HepG2 (cell line): ENCODE data around the gene ASIC3. TPM values are rescaled to one million over a fixed set of nuclear protein-coding genes. Genes with fewer than 3 reads are reported as not detected.

Experiments
- CENPT ChIP-seq: sonication (generic); formaldehyde crosslinking; IDR thresholded peaks from 2 replicates; pipeline ENCODE4 v1.8.0; 2022; ENCODE audit warnings: low read depth, mild to moderate bottlenecking, moderate library complexity, missing genetic modification reagents
- CENPX ChIP-seq: sonication (generic); formaldehyde crosslinking; IDR thresholded peaks from 2 replicates; pipeline ENCODE4 v1.9.0; 2021; ENCODE audit warnings: mild to moderate bottlenecking, missing genetic modification reagents, moderate library complexity
- HIVEP1 ChIP-seq: sonication (generic); formaldehyde crosslinking; IDR thresholded peaks from 2 replicates; pipeline ENCODE4 v1.4.0; 2020; ENCODE audit warnings: mild to moderate bottlenecking, missing genetic modification reagents
- JARID2 ChIP-seq: sonication (generic); formaldehyde crosslinking; IDR thresholded peaks from 2 replicates; pipeline ENCODE4 v1.8.1; 2023; ENCODE audit warnings: missing genetic modification reagents, inconsistent platforms; ENCODE audit not compliant: insufficient replicate concordance
- KDM2A ChIP-seq: sonication (generic); formaldehyde crosslinking; IDR thresholded peaks from 2 replicates; pipeline ENCODE4 v1.4.0; 2020; ENCODE audit warnings: low read depth, missing genetic modification reagents, borderline replicate concordance
- KDM5A ChIP-seq: fragments of 200-600 bp; sonication (generic); IDR thresholded peaks from 2 replicates; pipeline ENCODE4 v1.7.0; 2018; ENCODE audit warnings: antibody characterized with exemption, mild to moderate bottlenecking, low read length, borderline replicate concordance
- KLF15 ChIP-seq: sonication (generic); formaldehyde crosslinking; IDR thresholded peaks from 2 replicates; pipeline ENCODE4 v1.8.1; 2023; ENCODE audit warnings: borderline replicate concordance, mild to moderate bottlenecking, inconsistent platforms, missing genetic modification reagents, mixed read lengths
- MAX ChIP-seq: IDR thresholded peaks from 2 replicates; pipeline ENCODE4 v1.6.1; 2012; ENCODE audit warnings: inconsistent platforms
- MTA3 ChIP-seq: sonication (generic); formaldehyde crosslinking; IDR thresholded peaks from 2 replicates; pipeline ENCODE4 v1.4.0; 2020; ENCODE audit warnings: missing genetic modification reagents
- NFAT5 ChIP-seq: sonication (generic); formaldehyde crosslinking; IDR thresholded peaks from 2 replicates; pipeline ENCODE4 v1.4.0; 2020; ENCODE audit warnings: missing genetic modification reagents
- POGK ChIP-seq: sonication (generic); formaldehyde crosslinking; conservative IDR thresholded peaks from 2 replicates; pipeline ENCODE4 v1.8.0; 2022; ENCODE audit warnings: mild to moderate bottlenecking, moderate library complexity, missing genetic modification reagents
- SMARCE1 ChIP-seq: fragments of 450-650 bp; IDR thresholded peaks from 2 replicates; pipeline ENCODE4 v1.6.1; 2017; ENCODE audit warnings: borderline replicate concordance
- ZBTB42 ChIP-seq: sonication (generic); formaldehyde crosslinking; IDR thresholded peaks from 2 replicates; pipeline ENCODE4 v1.5.0; 2020; ENCODE audit warnings: mild to moderate bottlenecking, missing genetic modification reagents
- ZC3H4 ChIP-seq: sonication (generic); formaldehyde crosslinking; IDR thresholded peaks from 2 replicates; pipeline ENCODE4 v1.4.0; 2020; ENCODE audit warnings: missing genetic modification reagents, borderline replicate concordance
- ZNF460 ChIP-seq: sonication (generic); formaldehyde crosslinking; IDR thresholded peaks from 2 replicates; pipeline ENCODE4 v1.5.1; 2020; ENCODE audit warnings: missing genetic modification reagents, mild to moderate bottlenecking, borderline replicate concordance
- ZNF703 ChIP-seq: sonication (generic); formaldehyde crosslinking; IDR thresholded peaks from 2 replicates; pipeline ENCODE4 v1.5.1; 2020; ENCODE audit warnings: missing genetic modification reagents, mild to moderate bottlenecking, moderate library complexity, borderline replicate concordance
- ZNF737 ChIP-seq: sonication (generic); formaldehyde crosslinking; IDR thresholded peaks from 2 replicates; pipeline ENCODE4 v1.5.0; 2020; ENCODE audit warnings: missing genetic modification reagents, mild to moderate bottlenecking, borderline replicate concordance
- ZSCAN21 ChIP-seq: sonication (generic); formaldehyde crosslinking; IDR thresholded peaks from 2 replicates; pipeline ENCODE4 v1.8.0; 2022; ENCODE audit warnings: mild to moderate bottlenecking, missing genetic modification reagents, moderate library complexity, borderline replicate concordance
- ZSCAN9 ChIP-seq: IDR thresholded peaks from 2 replicates; pipeline ENCODE4 v1.6.1; 2016; ENCODE audit warnings: borderline replicate concordance
- polyA plus RNA-seq, 8 experiments: library from polyadenylated mRNA; depleted of rRNA in 3 of 8; stranded (reverse) in 7 of 8; unstranded in 1 of 8; fragments of >200 nt; fragmentation: Illumina TruSeq in 4 of 8; extraction: Trizol in 4 of 8; gene quantifications; 2 replicates each; pipeline versions ENCODE4 v1.2.1 to v1.2.3, GENCODE V29; 2011 to 2016; ENCODE audit warnings: low read depth in 4 of 8, missing spikeins in 1 of 8, mixed read lengths in 1 of 8; ENCODE audit not compliant: insufficient read depth in 1 of 8
- total RNA-seq, 5 experiments: library from RNA; depleted of rRNA; stranded (reverse); fragments of >200 nt; fragmentation: Illumina TruSeq; extraction: Trizol; gene quantifications; 2 replicates each; pipeline ENCODE4 v1.2.3, GENCODE V29; 2016; ENCODE audit warnings: low read depth in 1 of 5

The ASIC3 gene
- total and polyA plus RNA-seq, 2 of the 13 experiments (the other 11 are each of a cell fraction or from before 2014, with no cell fraction given): 0.51 TPM; not detected in 1

- TF ChIP-seq MAX: no peak
- TF ChIP-seq ZSCAN21 (CRISPR knock-in tag): peak; percentile 83
- no peak for TF ChIP-seq MTA3 (CRISPR knock-in tag)
- no peak for TF ChIP-seq ZNF460
- 0 out of 2 replicates have a peak, but pooled peaks have one; percentile 46 for TF ChIP-seq HIVEP1 (CRISPR knock-in tag)
- TF ChIP-seq ZC3H4: no peak
- TF ChIP-seq ZNF703 (CRISPR knock-in tag): no peak
- no peak for TF ChIP-seq ZBTB42 (CRISPR knock-in tag)
- TF ChIP-seq JARID2 (CRISPR knock-in tag): no peak
- TF ChIP-seq NFAT5: no peak
- TF ChIP-seq KDM2A: peak; percentile 79; the same call in 1 of the 2 replicates
- TF ChIP-seq KDM5A: no peak
- TF ChIP-seq ZNF737 (CRISPR knock-in tag): no peak
- TF ChIP-seq CENPX (CRISPR knock-in tag): no peak
- TF ChIP-seq SMARCE1: no peak
- TF ChIP-seq KLF15 (CRISPR knock-in tag): 0 out of 2 replicates have a peak, but pooled peaks have one; percentile 18
- no peak for TF ChIP-seq CENPT (CRISPR knock-in tag)
- 0 out of 2 replicates have a peak, but pooled peaks have one; percentile 26 for TF ChIP-seq POGK (CRISPR knock-in tag)
- TF ChIP-seq ZSCAN9 (CRISPR knock-in tag): no peak; the same call in none of the 2 replicates
Measured at GRCh38 chr7:151085691-151086620, 37.6 kb downstream of the ASIC3 start, which contains the start of gene AGAP3 (continued).
